AG09319 (cell line): ENCODE results near the gene UNC13A.
"Not testable (repeated sequence)": the region's sequence is repeated elsewhere in the genome, so short reads cannot be mapped to it uniquely, and the experiment has no call there.

Experiments
- DNase-seq: peaks from one replicate; pipeline ENCODE4 v3.0.0-alpha.2; 2010; ENCODE audit warnings: low read depth; ENCODE audit errors: extremely low read depth
- CTCF ChIP-seq: IDR thresholded peaks from 2 replicates; pipeline ENCODE4 v1.5.1; 2011; ENCODE audit warnings: low read depth, mild to moderate bottlenecking, inconsistent platforms, low read length, moderate library complexity

The UNC13A gene

GRCh38 chr19:17576758-17577456, 111.2 kb downstream of the UNC13A start:
- no peak for TF ChIP-seq CTCF
- no peak for DNase-seq

GRCh38 chr19:17575871-17576757, 112.0 kb downstream of the UNC13A start:
- DNase-seq: no peak
- no peak for TF ChIP-seq CTCF

- TF ChIP-seq CTCF: no peak
- no peak for DNase-seq
Measured at GRCh38 chr19:17572638-17573037, 115.5 kb downstream of the UNC13A start.

DNA sequence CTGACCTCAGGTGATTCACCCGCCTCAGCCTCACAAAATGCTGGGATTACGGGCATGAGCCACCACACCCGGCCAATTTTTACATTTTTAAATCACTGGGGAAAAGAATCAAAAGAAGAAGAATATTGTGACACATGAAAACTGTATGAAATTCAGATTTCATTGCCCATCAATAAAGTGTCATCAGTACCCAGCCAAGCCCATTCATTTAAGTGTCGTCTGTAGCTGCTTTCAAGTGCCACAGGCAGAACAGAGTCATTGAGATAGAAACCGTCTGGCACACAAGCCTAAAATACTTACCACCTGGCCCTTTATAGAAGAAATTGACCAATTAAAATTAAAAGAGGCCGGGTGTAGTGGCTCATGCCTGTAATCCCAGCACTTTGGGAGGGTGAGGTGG, 117.4 kb downstream of the UNC13A start:
- DNase-seq: no peak
- no peak for TF ChIP-seq CTCF

DNA sequence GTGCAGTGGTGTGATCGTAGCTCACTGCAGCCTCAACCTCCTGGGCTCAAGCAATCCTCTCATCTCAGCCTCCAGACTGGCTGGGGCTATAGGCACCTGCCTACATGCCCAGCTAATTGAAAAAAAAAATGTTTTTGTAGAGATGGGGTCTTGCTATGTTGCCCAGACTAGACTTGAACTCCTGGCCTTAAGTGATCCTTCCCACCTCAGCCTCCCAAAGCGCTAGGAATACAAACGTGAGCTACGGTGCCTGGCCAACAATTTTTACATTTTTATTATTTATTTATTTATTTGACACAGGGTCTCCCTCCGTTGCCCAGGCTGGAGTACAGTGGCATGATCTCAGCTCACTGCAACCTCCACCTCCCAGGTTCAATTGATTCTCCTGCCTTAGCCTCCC, 117.9 kb downstream of the UNC13A start:
- not testable (repeated sequence) for DNase-seq

DNA sequence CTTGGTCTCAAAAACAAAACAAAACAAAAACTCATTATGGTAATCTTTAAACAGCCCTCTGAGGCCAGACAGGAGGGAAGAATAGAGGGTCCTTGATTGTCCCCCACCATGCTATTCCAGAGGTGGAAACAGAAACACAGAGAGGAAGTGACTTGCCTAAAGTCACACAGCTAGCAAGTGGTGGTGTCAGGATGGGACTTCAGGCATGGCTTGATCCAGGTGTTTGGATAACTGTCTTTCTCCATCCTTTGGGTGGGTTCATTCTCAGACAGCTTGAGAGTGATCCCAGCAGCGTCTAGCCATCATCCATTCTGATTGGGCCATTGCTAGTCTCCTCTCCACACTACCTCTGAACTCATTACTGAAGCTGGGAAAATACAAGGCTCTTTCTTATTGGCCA, 120.2 kb downstream of the UNC13A start:
- DNase-seq: no peak
- TF ChIP-seq CTCF: no peak

DNA sequence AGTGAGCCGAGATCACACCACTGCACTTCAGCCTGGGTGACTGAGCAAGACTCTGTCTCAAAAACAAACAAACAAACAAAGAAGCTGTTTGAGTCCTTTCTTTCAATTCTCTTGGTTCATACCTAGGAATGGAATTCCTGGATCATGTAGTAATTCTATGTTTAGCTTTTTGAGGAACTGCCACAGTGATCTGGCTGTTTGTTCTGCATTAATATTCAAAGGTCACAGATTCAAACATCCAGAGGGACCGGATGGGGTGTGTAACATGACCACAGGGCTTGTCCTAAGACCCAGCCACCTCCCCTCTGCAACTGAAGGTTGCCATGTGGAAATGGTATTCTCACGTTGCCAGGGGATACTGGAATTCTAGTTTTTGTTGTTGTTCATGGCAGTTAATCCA, 122.5 kb downstream of the UNC13A start:
- TF ChIP-seq CTCF: no peak
- no peak for DNase-seq
